Progenitor cell of endocrine pancreas (in vitro differentiated cells): ENCODE measurements around the gene GJB6. TPM values are rescaled to one million over a fixed set of nuclear protein-coding genes. Genes with fewer than 3 reads are reported as not detected.

Experiments used
- DNase-seq: peaks from one replicate; pipeline ENCODE4 v3.0.0; 2021; ENCODE audit warnings: low spot score; ENCODE audit not compliant: unreplicated experiment
- H3K27ac Mint-ChIP-seq: 2 replicates; pipeline ENCODE4 v1.8.0; 2021; ENCODE audit warnings: mild to moderate bottlenecking, moderate library complexity, mixed read lengths
- H3K27me3 Mint-ChIP-seq: 2 replicates; pipeline ENCODE4 v1.8.0; 2021; ENCODE audit warnings: mixed read lengths
- H3K36me3 Mint-ChIP-seq: 2 replicates; pipeline ENCODE4 v1.8.0; 2022; ENCODE audit warnings: mixed read lengths; ENCODE audit not compliant: insufficient read depth
- H3K4me1 Mint-ChIP-seq: 2 replicates; pipeline ENCODE4 v1.8.0; 2021; ENCODE audit warnings: low read depth, mixed read lengths
- H3K4me3 Mint-ChIP-seq: 2 replicates; pipeline ENCODE4 v1.8.0; 2021; ENCODE audit warnings: low read depth, mild to moderate bottlenecking, moderate library complexity, mixed read lengths
- H3K9me3 Mint-ChIP-seq: 2 replicates; pipeline ENCODE4 v1.8.0; 2021; ENCODE audit warnings: low read depth, mixed read lengths
- CTCF ChIP-seq: fragments of 200-600 bp; sonication (generic); IDR thresholded peaks from one replicate; pipeline ENCODE4 v1.5.0; 2021; ENCODE audit warnings: antibody characterized with exemption, mild to moderate bottlenecking; ENCODE audit not compliant: unreplicated experiment
- total RNA-seq: library from RNA; stranded (reverse); gene quantifications from 2 replicates; pipeline ENCODE4 v1.2.1, GENCODE V29; 2021

Gene GJB6
- total RNA-seq, 1 donor from 2014 or later, result 1.5 TPM

GRCh38 chr13:20175907-20176652, 56.0 kb downstream of the GJB6 start:
- Mint-ChIP-seq H3K27ac (no peak overlapping the region), H3K36me3 (no peaks in the 10 kb centered on the region), H3K4me1 (no peaks in the 10 kb centered on the region), H3K4me3 (no peak overlapping the region), H3K27me3 (peaks cover 48% of the 10 kb centered on the region), H3K9me3 (no peaks in the 10 kb centered on the region)
- no peak for DNase-seq
- no peak for TF ChIP-seq CTCF

- Mint-ChIP-seq H3K27ac (no peak overlapping the region), H3K4me3 (no peak overlapping the region), H3K4me1 (no peaks in the 10 kb centered on the region), H3K9me3 (no peaks in the 10 kb centered on the region), H3K36me3 (no peaks in the 10 kb centered on the region), H3K27me3 (peaks cover 46% of the 10 kb centered on the region)
- DNase-seq, result no peak
- no peak for TF ChIP-seq CTCF
Observed at GRCh38 chr13:20175406-20175794, 56.7 kb downstream of the GJB6 start.

- Mint-ChIP-seq H3K4me1 (no peaks in the 10 kb centered on the region), H3K27ac (no peak overlapping the region), H3K4me3 (no peak overlapping the region), H3K27me3 (peaks cover 46% of the 10 kb centered on the region), H3K9me3 (no peaks in the 10 kb centered on the region), H3K36me3 (no peaks in the 10 kb centered on the region)
- DNase-seq, result no peak
- TF ChIP-seq CTCF, result no peak
Observed at GRCh38 chr13:20174656-20175405, 57.3 kb downstream of the GJB6 start.

GRCh38 chr13:20173116-20173746, 58.9 kb downstream of the GJB6 start:
- Mint-ChIP-seq H3K36me3 (no peaks in the 10 kb centered on the region), H3K4me1 (no peaks in the 10 kb centered on the region), H3K4me3 (no peak overlapping the region), H3K27me3 (peaks cover 43% of the 10 kb centered on the region), H3K9me3 (no peaks in the 10 kb centered on the region), H3K27ac (no peak overlapping the region)
- DNase-seq, result no peak
- no peak for TF ChIP-seq CTCF

Other genes starting within 250 kb of the GJB6 start
- 0.04 and 0.12 TPM in 2 replicates for gene GJA3, start 71.3 kb downstream of the GJB6 start, total RNA-seq
- 1.1 and 2.4 TPM in 2 replicates for gene GJB2, start 39.4 kb downstream of the GJB6 start, total RNA-seq